ENCODE results near the gene NDST1. TPM values are rescaled to one million over a fixed set of nuclear protein-coding genes. Genes with fewer than 3 reads are reported as not detected.
A peak's percentile ranks its signal among the peaks of the same experiment; 100 is the strongest.

Gene NDST1
- total RNA-seq, 6 donors from 2014 or later = 81.7 to 265 (median 166) TPM

GRCh38 chr5:150541895-150542294 lies 34.0 kb downstream of the NDST1 start:
- peaks cover 38 to 76% (median 51%) of the 10 kb centered on the region in 4 donors for H3K36me3 ChIP-seq
- ATAC-seq (ENCODE audit: low FRiP score in 2 of 2) = peak in 1 of 2 donors; percentile 13

DNA sequence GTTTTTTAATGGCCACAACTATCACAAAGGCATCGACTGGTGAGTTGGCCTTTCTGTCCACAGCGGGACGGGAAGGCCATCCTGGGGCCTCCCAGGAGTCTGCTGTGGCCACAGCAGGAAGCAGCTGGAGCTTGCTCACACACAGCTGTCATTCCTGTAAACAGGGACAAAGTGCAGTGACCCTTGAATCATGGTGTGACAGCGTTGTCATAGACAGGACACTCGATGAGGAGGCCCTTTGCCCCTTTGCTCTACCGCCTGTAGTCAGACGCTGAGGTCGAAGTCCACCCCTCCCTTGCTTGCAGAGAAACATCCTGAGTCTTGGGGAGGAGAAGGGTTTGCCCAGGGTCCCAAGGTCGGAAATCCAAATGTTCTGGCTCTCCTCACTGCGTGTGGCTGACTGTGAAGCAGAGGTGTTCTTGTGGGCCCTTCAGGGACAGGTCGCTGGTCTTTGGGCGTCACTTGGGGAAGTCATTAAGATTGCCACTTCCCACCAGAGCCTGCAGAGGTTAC lies 35.1 kb downstream of the NDST1 start:
- H3K9me3 ChIP-seq = no peaks in the 10 kb centered on the region
- no peak overlapping the region for H3K4me3 ChIP-seq
- DNase-seq (peak in 1 of 2 donors; percentile 51), ATAC-seq (ENCODE audit: low FRiP score in 2 of 2) (no peak)
- no peaks in the 10 kb centered on the region for H3K27me3 ChIP-seq
- WGBS, 2 donors = 48 to 50% methylated on average over 5 to 12 of the region's 12 CpGs
- peaks cover 37 to 76% (median 58%) of the 10 kb centered on the region in 4 donors for H3K36me3 ChIP-seq
- peak in 3 of 4 donors; percentile 15 to 93 (median 56) for TF ChIP-seq EP300 (IDR thresholded peaks at IDR 0.05)
- TF ChIP-seq POLR2A (IDR thresholded peaks at IDR 0.05) = no peak
- TF ChIP-seq POLR2AphosphoS5 (IDR thresholded peaks at IDR 0.05) = peak; percentile 96
- peak overlapping the region; percentile 62 to 79 (median 65) for H3K27ac ChIP-seq
- H3K4me1 ChIP-seq = peaks cover 25 to 39% (median 34%) of the 10 kb centered on the region in 4 donors

More at GRCh38 chr5:150541895-150542294, 34.0 kb downstream of the NDST1 start:
- H3K27me3 ChIP-seq = no peaks in the 10 kb centered on the region
- TF ChIP-seq POLR2AphosphoS5 (IDR thresholded peaks at IDR 0.05) = peak in 1 of 2 donors; percentile 17
- no peak for TF ChIP-seq POLR2A (IDR thresholded peaks at IDR 0.05)
- peaks cover 25 to 39% (median 34%) of the 10 kb centered on the region in 4 donors for H3K4me1 ChIP-seq
- peak overlapping the region; percentile 61 to 79 (median 68) for H3K27ac ChIP-seq
- H3K9me3 ChIP-seq = no peaks in the 10 kb centered on the region
- no peak overlapping the region for H3K4me3 ChIP-seq
- DNase-seq = no peak

DNA sequence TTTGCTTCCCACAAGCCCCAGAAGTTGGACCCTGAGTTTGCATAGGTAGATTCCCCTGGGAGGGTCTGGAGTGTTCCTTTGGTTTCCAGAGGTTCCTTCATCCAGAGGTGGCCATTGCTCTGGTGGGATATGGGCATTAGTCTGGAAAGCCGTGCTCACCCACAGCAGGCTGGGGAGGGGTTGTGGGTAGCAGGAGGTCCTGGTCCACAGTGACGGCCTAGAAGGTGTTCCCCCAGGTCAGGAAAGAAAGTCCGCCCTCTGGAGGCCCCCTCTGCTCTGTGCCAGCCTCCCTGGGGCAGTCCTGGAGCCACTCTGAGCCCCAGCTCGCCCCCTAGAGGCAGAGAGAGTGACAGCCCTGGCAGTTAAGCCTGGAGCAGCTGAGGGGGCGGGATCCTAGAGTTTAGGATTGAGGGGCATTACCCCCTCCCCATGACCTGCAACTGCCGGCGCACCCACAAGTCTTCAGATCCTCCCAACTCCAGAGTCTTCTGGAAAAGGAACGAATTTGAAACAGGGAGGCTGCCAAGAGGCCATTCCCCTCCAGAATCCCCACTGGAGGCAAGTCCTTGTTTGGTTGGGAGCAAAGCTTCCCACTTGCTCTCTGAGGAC lies 36.8 kb downstream of the NDST1 start:
- ATAC-seq (ENCODE audit: low FRiP score in 2 of 2) = peak; percentile 80 to 85
- Histone ChIP-seq H3K4me3 (no peak overlapping the region), H3K27me3 (no peaks in the 10 kb centered on the region), H3K9me3 (no peaks in the 10 kb centered on the region), H3K27ac (peak overlapping the region in 1 of 4 donors; percentile 17), H3K36me3 (peaks cover 33 to 78% (median 61%) of the 10 kb centered on the region in 4 donors), H3K4me1 (peaks cover 25 to 39% (median 34%) of the 10 kb centered on the region in 4 donors)
- no peak for TF ChIP-seq POLR2A (IDR thresholded peaks at IDR 0.05)
- TF ChIP-seq EP300 (IDR thresholded peaks at IDR 0.05) = no peak
- TF ChIP-seq CTCF (IDR thresholded peaks at IDR 0.05) = peak; percentile 74 to 93 (median 89)
- TF ChIP-seq POLR2AphosphoS5 (IDR thresholded peaks at IDR 0.05) = no peak
- peak in 1 of 2 donors; percentile 81 for DNase-seq
- WGBS, 2 donors = 33 to 38% methylated on average over 6 to 8 of the region's 8 CpGs

DNA sequence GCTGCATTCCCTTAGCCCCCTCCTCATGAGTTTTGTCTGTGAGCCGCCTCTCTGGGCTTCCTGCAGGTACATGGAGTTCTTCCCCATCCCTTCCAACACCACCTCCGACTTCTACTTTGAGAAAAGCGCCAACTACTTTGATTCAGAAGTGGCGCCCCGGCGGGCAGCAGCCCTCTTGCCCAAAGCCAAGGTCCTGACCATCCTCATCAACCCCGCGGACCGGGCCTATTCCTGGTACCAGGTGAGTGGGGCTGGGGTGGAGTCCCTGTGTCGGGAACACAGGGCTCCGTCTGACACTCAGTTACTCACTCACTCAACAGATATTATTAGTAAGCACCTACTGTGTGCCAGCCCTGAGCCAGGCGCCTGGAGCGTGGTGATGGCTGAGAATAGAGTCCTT lies 37.3 kb downstream of the NDST1 start:
- DNase-seq (peak in 1 of 2 donors; percentile 50), ATAC-seq (ENCODE audit: low FRiP score in 2 of 2) (no peak)
- H3K4me3 ChIP-seq = no peak overlapping the region
- peaks cover 22 to 36% (median 34%) of the 10 kb centered on the region in 4 donors for H3K4me1 ChIP-seq
- H3K27ac ChIP-seq = peak overlapping the region in 1 of 4 donors; percentile 17
- no peaks in the 10 kb centered on the region for H3K27me3 ChIP-seq
- no peak for TF ChIP-seq EP300 (IDR thresholded peaks at IDR 0.05)
- no peak for TF ChIP-seq CTCF (IDR thresholded peaks at IDR 0.05)
- no peak for TF ChIP-seq POLR2A (IDR thresholded peaks at IDR 0.05)
- TF ChIP-seq POLR2AphosphoS5 (IDR thresholded peaks at IDR 0.05) = no peak
- peaks cover 29 to 78% (median 59%) of the 10 kb centered on the region in 4 donors for H3K36me3 ChIP-seq
- H3K9me3 ChIP-seq = no peaks in the 10 kb centered on the region
- 90 to 98% methylated on average over 7 to 13 of the region's 13 CpGs for WGBS, 2 donors

- DNase-seq (no peak), ATAC-seq (ENCODE audit: low FRiP score in 2 of 2) (no peak)
- H3K27ac ChIP-seq = no peak overlapping the region
- peaks cover 44 to 84% (median 75%) of the 10 kb centered on the region in 4 donors for H3K36me3 ChIP-seq
- H3K4me3 ChIP-seq = no peak overlapping the region
- peaks cover 0 to 10% (median 8%) of the 10 kb centered on the region in 4 donors for H3K4me1 ChIP-seq
- no peaks in the 10 kb centered on the region for H3K9me3 ChIP-seq
- WGBS, 2 donors = 92 to 97% methylated on average over 15 of the region's 15 CpGs
- no peaks in the 10 kb centered on the region for H3K27me3 ChIP-seq
- no peak for TF ChIP-seq CTCF (IDR thresholded peaks at IDR 0.05)
- TF ChIP-seq EP300 (IDR thresholded peaks at IDR 0.05) = no peak
Measured at GRCh38 chr5:150548123-150548522, 40.2 kb downstream of the NDST1 start.
